Middle frontal gyrus (tissue), 1 donor: ENCODE measurements around the gene TRIL.
A peak's percentile ranks its signal among the peaks of the same experiment; 100 is the strongest.

Experiments used
- DNase-seq: peaks from one replicate; pipeline ENCODE4 v3.0.0-alpha.2; 2015; ENCODE audit warnings: low spot score; ENCODE audit errors: extremely low spot score

TRIL gene

GRCh38 chr7:28940741-28941384 is 17.3 kb downstream of the TRIL start:
- DNase-seq = no peak

GRCh38 chr7:28939844-28940544 is 18.1 kb downstream of the TRIL start:
- no peak for DNase-seq

GRCh38 chr7:28939367-28939766 is 18.8 kb downstream of the TRIL start:
- DNase-seq = no peak

- no peak for DNase-seq
These were observed 20.5 kb downstream of the TRIL start for GRCh38 chr7:28937619-28938018.

- DNase-seq = no peak
These were observed 21.0 kb downstream of the TRIL start for GRCh38 chr7:28937103-28937502.

- no peak for DNase-seq
These were observed 24.2 kb downstream of the TRIL start for GRCh38 chr7:28933846-28934320.

GRCh38 chr7:28931565-28931964 is 26.6 kb downstream of the TRIL start:
- DNase-seq = no peak

GRCh38 chr7:28926871-28927597 is 31.1 kb downstream of the TRIL start:
- DNase-seq = peak; percentile 71

GRCh38 chr7:28922624-28923331 is 35.4 kb downstream of the TRIL start:
- peak; percentile 84 for DNase-seq

GRCh38 chr7:28921822-28922221 is 36.3 kb downstream of the TRIL start:
- DNase-seq = peak; percentile 59

GRCh38 chr7:28920424-28920823 is 37.7 kb downstream of the TRIL start:
- DNase-seq = no peak

GRCh38 chr7:28919510-28919909 is 38.6 kb downstream of the TRIL start:
- no peak for DNase-seq

- DNase-seq = no peak
These were observed 49.4 kb downstream of the TRIL start for GRCh38 chr7:28908775-28909174.

GRCh38 chr7:28905464-28905863 is 52.7 kb downstream of the TRIL start:
- no peak for DNase-seq

- no peak for DNase-seq
These were observed 53.5 kb downstream of the TRIL start for GRCh38 chr7:28904578-28905048.

- no peak for DNase-seq
These were observed 54.2 kb downstream of the TRIL start for GRCh38 chr7:28903730-28904577.
